HepG2 (cell line): ENCODE measurements around the gene RAE1. TPM values are rescaled to one million over a fixed set of nuclear protein-coding genes. Genes with fewer than 3 reads are reported as not detected.

Experiments
- BRCA1 ChIP-seq: sonication (generic); formaldehyde crosslinking; IDR thresholded peaks from 2 replicates; pipeline ENCODE4 v1.4.0; 2020; ENCODE audit warnings: missing genetic modification reagents
- CEBPG ChIP-seq: IDR thresholded peaks from 2 replicates; pipeline ENCODE4 v1.6.1; 2016
- HBP1 ChIP-seq: IDR thresholded peaks from 2 replicates; pipeline ENCODE4 v1.6.1; 2016; ENCODE audit warnings: low read depth, control low read depth
- HNRNPLL ChIP-seq: fragments of 200-400 bp; formaldehyde crosslinking; IDR thresholded peaks from 2 replicates; pipeline ENCODE4 v1.6.1; 2017; ENCODE audit warnings: mild to moderate bottlenecking, low read depth, low read length; ENCODE audit not compliant: poor library complexity, severe bottlenecking
- IRF2 ChIP-seq: IDR thresholded peaks from 2 replicates; pipeline ENCODE4 v1.6.1; 2018; ENCODE audit warnings: missing genetic modification reagents, missing compliant biosample characterization
- MTA3 ChIP-seq: sonication (generic); formaldehyde crosslinking; IDR thresholded peaks from 2 replicates; pipeline ENCODE4 v1.4.0; 2020; ENCODE audit warnings: missing genetic modification reagents
- MTERF4 ChIP-seq: sonication (generic); formaldehyde crosslinking; IDR thresholded peaks from 2 replicates; pipeline ENCODE4 v1.8.0; 2023; ENCODE audit warnings: mild to moderate bottlenecking, missing genetic modification reagents
- MTF1 ChIP-seq: sonication (generic); formaldehyde crosslinking; IDR thresholded peaks from 2 replicates; pipeline ENCODE4 v1.5.0; 2020; ENCODE audit warnings: missing genetic modification reagents
- NR3C1 ChIP-seq: sonication (generic); formaldehyde crosslinking; IDR thresholded peaks from 2 replicates; pipeline ENCODE4 v1.4.0; 2020; ENCODE audit warnings: missing genetic modification reagents
- PITX1 ChIP-seq: sonication (generic); formaldehyde crosslinking; IDR thresholded peaks from 2 replicates; pipeline ENCODE4 v1.5.1; 2020; ENCODE audit warnings: mild to moderate bottlenecking, missing genetic modification reagents
- POGZ ChIP-seq: sonication (generic); formaldehyde crosslinking; IDR thresholded peaks from 2 replicates; pipeline ENCODE4 v1.4.0; 2020; ENCODE audit warnings: mild to moderate bottlenecking, missing genetic modification reagents
- SPEN ChIP-seq: sonication (generic); formaldehyde crosslinking; IDR thresholded peaks from 2 replicates; pipeline ENCODE4 v1.5.1; 2020; ENCODE audit warnings: low read depth, mild to moderate bottlenecking, missing genetic modification reagents
- TBX2 ChIP-seq: sonication (generic); formaldehyde crosslinking; IDR thresholded peaks from 2 replicates; pipeline ENCODE4 v1.5.0; 2020; ENCODE audit warnings: missing genetic modification reagents, mild to moderate bottlenecking, borderline replicate concordance
- TERF1 ChIP-seq: sonication (generic); formaldehyde crosslinking; IDR thresholded peaks from 2 replicates; pipeline ENCODE4 v1.8.0; 2022; ENCODE audit warnings: mild to moderate bottlenecking, missing genetic modification reagents, moderate library complexity
- XRCC5 ChIP-seq: fragments of 200-400 bp; formaldehyde crosslinking; optimal IDR thresholded peaks from 2 replicates; pipeline ENCODE3; 2017; ENCODE audit warnings: mild to moderate bottlenecking, low read length
- ZBTB37 ChIP-seq: sonication (generic); formaldehyde crosslinking; IDR thresholded peaks from 2 replicates; pipeline ENCODE4 v1.4.0; 2020; ENCODE audit warnings: mild to moderate bottlenecking, missing genetic modification reagents
- ZC3H13 ChIP-seq: sonication (generic); formaldehyde crosslinking; IDR thresholded peaks from 2 replicates; pipeline ENCODE4 v1.8.1; 2023; ENCODE audit warnings: mild to moderate bottlenecking, missing genetic modification reagents, moderate library complexity
- ZNF180 ChIP-seq: sonication (generic); formaldehyde crosslinking; IDR thresholded peaks from 2 replicates; pipeline ENCODE4 v1.4.0; 2020; ENCODE audit warnings: low read depth, missing genetic modification reagents, borderline replicate concordance
- ZNF256 ChIP-seq: sonication (generic); formaldehyde crosslinking; conservative IDR thresholded peaks from 2 replicates; pipeline ENCODE4 v1.4.0; 2020; ENCODE audit warnings: missing genetic modification reagents
- ZNF382 ChIP-seq: sonication (generic); formaldehyde crosslinking; IDR thresholded peaks from 2 replicates; pipeline ENCODE4 v1.5.0; 2020; ENCODE audit warnings: missing genetic modification reagents, mild to moderate bottlenecking, borderline replicate concordance
- ZNF496 ChIP-seq: sonication (generic); formaldehyde crosslinking; IDR thresholded peaks from 2 replicates; pipeline ENCODE4 v1.8.1; 2023; ENCODE audit warnings: mild to moderate bottlenecking, moderate library complexity, missing genetic modification reagents; ENCODE audit not compliant: insufficient replicate concordance
- ZNF530 ChIP-seq: sonication (generic); formaldehyde crosslinking; IDR thresholded peaks from 2 replicates; pipeline ENCODE4 v1.5.0; 2020; ENCODE audit warnings: low read depth, mild to moderate bottlenecking, missing genetic modification reagents
- ZNF562 ChIP-seq: sonication (generic); formaldehyde crosslinking; IDR thresholded peaks from 2 replicates; pipeline ENCODE4 v1.8.0; 2022; ENCODE audit warnings: missing genetic modification reagents, borderline replicate concordance
- ZNF589 ChIP-seq: sonication (generic); formaldehyde crosslinking; conservative IDR thresholded peaks from 2 replicates; pipeline ENCODE4 v1.8.0; 2022; ENCODE audit warnings: mild to moderate bottlenecking, moderate library complexity, missing genetic modification reagents
- polyA plus RNA-seq, 8 experiments: library from polyadenylated mRNA; depleted of rRNA in 3 of 8; stranded (reverse) in 7 of 8; unstranded in 1 of 8; fragments of >200 nt; fragmentation: Illumina TruSeq in 4 of 8; extraction: Trizol in 4 of 8; gene quantifications; 2 replicates each; pipeline versions ENCODE4 v1.2.1 to v1.2.3, GENCODE V29; 2011 to 2016; ENCODE audit warnings: low read depth in 4 of 8, missing spikeins in 1 of 8, mixed read lengths in 1 of 8; ENCODE audit not compliant: insufficient read depth in 1 of 8
- total RNA-seq, 5 experiments: library from RNA; depleted of rRNA; stranded (reverse); fragments of >200 nt; fragmentation: Illumina TruSeq; extraction: Trizol; gene quantifications; 2 replicates each; pipeline ENCODE4 v1.2.3, GENCODE V29; 2016; ENCODE audit warnings: low read depth in 1 of 5

Gene RAE1
- total and polyA plus RNA-seq, 2 of the 13 experiments (the other 11 are each of a cell fraction or from before 2014, with no cell fraction given) = 36.1 to 72.9 TPM

GRCh38 chr20:57381596-57382503, 30.8 kb downstream of the RAE1 start (continued):
- TF ChIP-seq BRCA1 (CRISPR knock-in tag) (no peak), HNRNPLL (no peak), XRCC5 (peak; percentile 90), ZNF180 (CRISPR knock-in tag) (no peak), POGZ (CRISPR knock-in tag) (no peak), ZC3H13 (CRISPR knock-in tag) (no peak), ZNF530 (no peak), CEBPG (CRISPR knock-in tag) (peak; percentile 17; the same call in 1 of the 2 replicates), IRF2 (CRISPR knock-in tag) (0 out of 2 replicates have a peak, but pooled peaks have one; percentile 41), SPEN (CRISPR knock-in tag) (no peak), ZBTB37 (CRISPR knock-in tag) (no peak), ZNF589 (CRISPR knock-in tag) (no peak), ZNF496 (CRISPR knock-in tag) (no peak), MTA3 (no peak), ZNF382 (CRISPR knock-in tag) (no peak), ZNF562 (no peak), MTERF4 (no peak), HBP1 (CRISPR knock-in tag) (0 out of 2 replicates have a peak, but pooled peaks have one; percentile 18), MTF1 (CRISPR knock-in tag) (no peak), ZNF256 (CRISPR knock-in tag) (no peak), PITX1 (CRISPR knock-in tag) (no peak; the same call in 1 of the 2 replicates), TBX2 (CRISPR knock-in tag) (peak; percentile 24; the same call in 1 of the 2 replicates), TERF1 (CRISPR knock-in tag) (no peak), NR3C1 (no peak)
